SK-N-MC (cell line): ENCODE data around the gene NMNAT2.

ENCODE experiments used
- EZH2 ChIP-seq: fragments of 200-600 bp; sonication (generic); IDR thresholded peaks from one replicate; pipeline ENCODE4 v1.6.1; 2017; ENCODE audit warnings: antibody characterized with exemption
- POLR2AphosphoS5 ChIP-seq: IDR thresholded peaks from 2 replicates; pipeline ENCODE4 v1.6.1; 2012; ENCODE audit warnings: mild to moderate bottlenecking, low read depth, low read length, borderline replicate concordance

DNA sequence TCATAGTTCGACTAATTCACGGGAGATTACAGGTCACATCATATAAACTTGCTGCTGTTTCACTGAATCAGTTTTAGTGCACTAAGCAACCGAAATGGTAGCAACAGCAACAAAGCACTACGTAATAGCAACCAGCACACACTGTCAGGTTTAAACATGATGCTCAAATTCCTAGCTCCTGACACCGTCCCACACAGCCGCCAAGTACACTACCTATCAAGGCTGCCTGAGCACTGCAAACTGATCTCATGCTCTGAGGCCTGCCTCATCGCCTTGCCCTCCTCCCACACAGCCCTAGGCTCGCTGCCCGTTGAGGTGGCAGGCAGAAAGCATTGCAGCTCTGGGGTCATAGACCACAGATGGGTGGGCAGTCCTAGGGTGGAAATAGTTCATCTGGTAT, 219.7 kb downstream of the NMNAT2 start:
- no peak for TF ChIP-seq EZH2
- no peak for TF ChIP-seq POLR2AphosphoS5
